ENCODE data around the gene LCE3A. TPM values are rescaled to one million over a fixed set of nuclear protein-coding genes. Genes with fewer than 3 reads are reported as not detected.
"Not testable (repeated sequence)": the region's sequence is repeated elsewhere in the genome, so short reads cannot be mapped to it uniquely, and the experiment has no call there.

Gene LCE3A
- total and polyA plus RNA-seq, 7 donors = not detected

GRCh38 chr1:152582647-152583046 lies 40.3 kb downstream of the LCE3A start:
- intact Hi-C loops (cut with DNase I) = loop anchor here (5.0 kb wide), 1 partner anchor 40 kb away; the partner anchor contains the start of gene LCE3A
- WGBS, 2 donors = 70 to 90% methylated on average over 1 of the region's 1 CpG
- no peaks in the 10 kb centered on the region for H3K27me3 ChIP-seq
- H3K36me3 ChIP-seq = no peaks in the 10 kb centered on the region
- no peak for DNase-seq
- H3K4me1 ChIP-seq = no peaks in the 10 kb centered on the region
- H3K4me3 ChIP-seq = no peak overlapping the region
- no peak overlapping the region for H3K27ac ChIP-seq
- peaks cover 0 to 3% (median 0%) of the 10 kb centered on the region in 4 donors for H3K9me3 ChIP-seq
- TF ChIP-seq POLR2A (IDR thresholded peaks at IDR 0.05) (no peak), POLR2AphosphoS5 (IDR thresholded peaks at IDR 0.05) (no peak), EP300 (IDR thresholded peaks at IDR 0.05) (no peak)
- TF ChIP-seq, protein P1, sequence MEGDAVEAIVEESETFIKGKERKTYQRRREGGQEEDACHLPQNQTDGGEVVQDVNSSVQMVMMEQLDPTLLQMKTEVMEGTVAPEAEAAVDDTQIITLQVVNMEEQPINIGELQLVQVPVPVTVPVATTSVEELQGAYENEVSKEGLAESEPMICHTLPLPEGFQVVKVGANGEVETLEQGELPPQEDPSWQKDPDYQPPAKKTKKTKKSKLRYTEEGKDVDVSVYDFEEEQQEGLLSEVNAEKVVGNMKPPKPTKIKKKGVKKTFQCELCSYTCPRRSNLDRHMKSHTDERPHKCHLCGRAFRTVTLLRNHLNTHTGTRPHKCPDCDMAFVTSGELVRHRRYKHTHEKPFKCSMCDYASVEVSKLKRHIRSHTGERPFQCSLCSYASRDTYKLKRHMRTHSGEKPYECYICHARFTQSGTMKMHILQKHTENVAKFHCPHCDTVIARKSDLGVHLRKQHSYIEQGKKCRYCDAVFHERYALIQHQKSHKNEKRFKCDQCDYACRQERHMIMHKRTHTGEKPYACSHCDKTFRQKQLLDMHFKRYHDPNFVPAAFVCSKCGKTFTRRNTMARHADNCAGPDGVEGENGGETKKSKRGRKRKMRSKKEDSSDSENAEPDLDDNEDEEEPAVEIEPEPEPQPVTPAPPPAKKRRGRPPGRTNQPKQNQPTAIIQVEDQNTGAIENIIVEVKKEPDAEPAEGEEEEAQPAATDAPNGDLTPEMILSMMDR (IDR thresholded peaks at IDR 0.05) = no peak

DNA sequence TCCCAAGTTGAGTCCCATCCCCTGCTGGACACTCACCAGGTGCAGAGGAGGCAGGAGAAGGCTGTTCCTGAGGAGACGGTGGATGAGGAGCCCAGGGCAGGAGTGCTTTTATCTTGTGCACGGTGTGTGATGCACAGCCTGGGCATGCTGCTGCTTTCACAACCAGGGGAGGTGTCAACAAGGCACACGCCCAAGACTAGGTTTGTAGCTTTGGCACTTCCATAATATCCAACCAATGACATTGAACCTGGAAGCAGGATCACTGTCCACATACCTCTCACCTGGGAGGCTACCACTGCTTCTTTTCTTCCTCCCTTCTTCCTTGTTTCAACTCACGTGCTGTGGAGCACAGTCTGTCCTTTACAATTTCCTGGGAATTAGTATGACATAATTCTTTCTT lies 42.5 kb downstream of the LCE3A start, which contains the start of gene LCE3D:
Gene LCE3D, minus strand, starts transcription at position 84 of the 400 bp plus-strand sequence. CDS start 580 bp downstream, outside the sequence.
- Histone ChIP-seq H3K9me3 (peaks cover 0 to 3% (median 0%) of the 10 kb centered on the region in 4 donors), H3K36me3 (no peaks in the 10 kb centered on the region), H3K4me1 (no peaks in the 10 kb centered on the region), H3K27me3 (no peaks in the 10 kb centered on the region), H3K4me3 (no peak within 1 kb of the TSS), H3K27ac (no peak within 1 kb of the TSS)
- no peak for DNase-seq
- TF ChIP-seq, protein P1 (IDR thresholded peaks at IDR 0.05) = no peak
- TF ChIP-seq EP300 (IDR thresholded peaks at IDR 0.05) = no peak
- no peak for TF ChIP-seq POLR2A (IDR thresholded peaks at IDR 0.05)
- TF ChIP-seq POLR2AphosphoS5 (IDR thresholded peaks at IDR 0.05) = no peak
- intact Hi-C loops (cut with DNase I) = loop anchor here (5.0 kb wide), 1 partner anchor 42 kb away; the partner anchor contains the start of gene LCE3A
- WGBS, 2 donors = 63 to 72% methylated on average over 4 of the region's 4 CpGs

DNA sequence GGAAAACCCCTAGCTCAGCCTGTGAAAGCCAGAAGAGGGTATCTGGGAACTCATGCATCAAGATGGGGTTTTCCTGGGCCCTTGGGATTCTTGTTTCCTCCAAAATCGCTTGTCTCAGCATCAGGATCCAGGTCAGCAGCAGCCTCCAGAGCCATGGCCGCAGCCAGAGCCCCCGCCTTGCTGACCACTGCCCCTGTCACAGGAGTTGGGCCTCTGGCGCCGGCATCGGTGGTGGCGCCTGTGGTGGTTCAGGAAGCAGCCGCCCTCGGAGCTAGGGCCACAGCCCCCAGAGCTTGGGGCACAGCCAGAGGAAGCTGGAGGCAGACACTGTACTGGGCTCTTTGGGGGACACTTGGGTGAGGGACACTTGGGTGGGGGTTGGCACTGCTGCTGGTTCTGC lies 43.4 kb downstream of the LCE3A start:
- H3K9me3 ChIP-seq; H3K36me3 ChIP-seq; H3K27me3 ChIP-seq; H3K27ac ChIP-seq; H3K4me3 ChIP-seq; intact Hi-C loops (cut with DNase I); DNase-seq; H3K4me1 ChIP-seq: not testable (repeated sequence)
- WGBS, 2 donors = 90 to 93% methylated on average over 9 of the region's 9 CpGs

- Histone ChIP-seq H3K9me3 (no peaks in the 10 kb centered on the region), H3K27me3 (no peaks in the 10 kb centered on the region), H3K27ac (no peak overlapping the region), H3K4me3 (no peak overlapping the region), H3K4me1 (no peaks in the 10 kb centered on the region), H3K36me3 (no peaks in the 10 kb centered on the region)
- intact Hi-C loops (cut with DNase I) = no loop called here
- no peak for DNase-seq
- WGBS, 2 donors = 75 to 89% methylated on average over 2 of the region's 2 CpGs
- TF ChIP-seq POLR2A (IDR thresholded peaks at IDR 0.05) (no peak), POLR2AphosphoS5 (IDR thresholded peaks at IDR 0.05) (no peak), EP300 (IDR thresholded peaks at IDR 0.05) (no peak)
- TF ChIP-seq, protein P1 (IDR thresholded peaks at IDR 0.05) = no peak
Observed at GRCh38 chr1:152577168-152577567, 45.7 kb downstream of the LCE3A start.

Small RNA genes lying within 50 kb of the gene (small RNA-seq; reads per million reads assigned to genes)
- gene LCE3A = 0 reads per million in 3 donors
- 0 reads per million in 3 donors for gene LCE3B

Other genes with a start within 250 kb of the LCE3A start
- gene CRNN, start 208.8 kb downstream of the LCE3A start, total RNA-seq = not detected
- gene CRNN, start 208.8 kb downstream of the LCE3A start, polyA plus RNA-seq = 1 to 10 TPM in 1 of 3 donors, under 1 TPM in 1, not detected in 1; 0.61 to 3.6 TPM
- not detected for gene LCE5A, start 112.3 kb downstream of the LCE3A start, total RNA-seq
- not detected for gene LCE5A, start 112.3 kb downstream of the LCE3A start, polyA plus RNA-seq
- not detected for gene CRCT1, start 108.6 kb downstream of the LCE3A start, total RNA-seq
- gene CRCT1, start 108.6 kb downstream of the LCE3A start, polyA plus RNA-seq = under 1 TPM in 1 of 3 donors, not detected in 2; 0.28 TPM
- gene LCE3E, start 56.3 kb downstream of the LCE3A start, total RNA-seq = not detected
- not detected for gene LCE3E, start 56.3 kb downstream of the LCE3A start, polyA plus RNA-seq
- not detected for gene LCE3D, start 42.6 kb downstream of the LCE3A start, total RNA-seq
- gene LCE3D, start 42.6 kb downstream of the LCE3A start, polyA plus RNA-seq = not detected
- gene LCE3C, start 22.9 kb downstream of the LCE3A start, total RNA-seq = not detected
- gene LCE3C, start 22.9 kb downstream of the LCE3A start, polyA plus RNA-seq = not detected
- not detected for gene LCE3B, start 9.3 kb downstream of the LCE3A start, total RNA-seq
- gene LCE3B, start 9.3 kb downstream of the LCE3A start, polyA plus RNA-seq = not detected
- not detected for gene LCE2D, start 40.3 kb upstream of the LCE3A start, total RNA-seq
- gene LCE2D, start 40.3 kb upstream of the LCE3A start, polyA plus RNA-seq = not detected
- not detected for gene LCE2C, start 52.2 kb upstream of the LCE3A start, total RNA-seq
- not detected for gene LCE2C, start 52.2 kb upstream of the LCE3A start, polyA plus RNA-seq
- gene LCE2B, start 63.0 kb upstream of the LCE3A start, total RNA-seq = not detected
- not detected for gene LCE2B, start 63.0 kb upstream of the LCE3A start, polyA plus RNA-seq
- gene LCE2A, start 75.2 kb upstream of the LCE3A start, total RNA-seq = not detected
- not detected for gene LCE2A, start 75.2 kb upstream of the LCE3A start, polyA plus RNA-seq
- gene LCE4A, start 85.1 kb upstream of the LCE3A start, total RNA-seq = not detected
- not detected for gene LCE4A, start 85.1 kb upstream of the LCE3A start, polyA plus RNA-seq
- gene KPRP, start 134.9 kb upstream of the LCE3A start, total RNA-seq = not detected
- gene KPRP, start 134.9 kb upstream of the LCE3A start, polyA plus RNA-seq = not detected
- gene LCE1F, start 152.0 kb upstream of the LCE3A start, total RNA-seq = not detected
- not detected for gene LCE1F, start 152.0 kb upstream of the LCE3A start, polyA plus RNA-seq
- not detected for gene LCE1E, start 163.2 kb upstream of the LCE3A start, total RNA-seq
- not detected for gene LCE1E, start 163.2 kb upstream of the LCE3A start, polyA plus RNA-seq
- gene LCE1D, start 173.6 kb upstream of the LCE3A start, total RNA-seq = not detected
- not detected for gene LCE1D, start 173.6 kb upstream of the LCE3A start, polyA plus RNA-seq
- gene LCE1C, start 183.5 kb upstream of the LCE3A start, total RNA-seq = not detected
- not detected for gene LCE1C, start 183.5 kb upstream of the LCE3A start, polyA plus RNA-seq
- gene LCE1B, start 188.9 kb upstream of the LCE3A start, total RNA-seq = not detected
- gene LCE1B, start 188.9 kb upstream of the LCE3A start, polyA plus RNA-seq = not detected
- not detected for gene LCE1A, start 204.4 kb upstream of the LCE3A start, total RNA-seq
- not detected for gene LCE1A, start 204.4 kb upstream of the LCE3A start, polyA plus RNA-seq
- gene LCE6A, start 219.8 kb upstream of the LCE3A start, total RNA-seq = not detected
- 1 to 10 TPM in 1 of 3 donors, not detected in 2; 2.4 TPM for gene LCE6A, start 219.8 kb upstream of the LCE3A start, polyA plus RNA-seq
- not detected for gene LCE7A, start 236.9 kb upstream of the LCE3A start, total RNA-seq
- gene LCE7A, start 236.9 kb upstream of the LCE3A start, polyA plus RNA-seq = not detected

Data from sigmoid colon (tissue), 7 donors.